Measurements from ENCODE around the gene APOA5.

GRCh38 chr11:116786966-116787365 is 4.7 kb downstream of the APOA5 start:
- TF ChIP-seq POLR2A (IDR thresholded peaks at IDR 0.05): no peak
- TF ChIP-seq, protein P1, sequence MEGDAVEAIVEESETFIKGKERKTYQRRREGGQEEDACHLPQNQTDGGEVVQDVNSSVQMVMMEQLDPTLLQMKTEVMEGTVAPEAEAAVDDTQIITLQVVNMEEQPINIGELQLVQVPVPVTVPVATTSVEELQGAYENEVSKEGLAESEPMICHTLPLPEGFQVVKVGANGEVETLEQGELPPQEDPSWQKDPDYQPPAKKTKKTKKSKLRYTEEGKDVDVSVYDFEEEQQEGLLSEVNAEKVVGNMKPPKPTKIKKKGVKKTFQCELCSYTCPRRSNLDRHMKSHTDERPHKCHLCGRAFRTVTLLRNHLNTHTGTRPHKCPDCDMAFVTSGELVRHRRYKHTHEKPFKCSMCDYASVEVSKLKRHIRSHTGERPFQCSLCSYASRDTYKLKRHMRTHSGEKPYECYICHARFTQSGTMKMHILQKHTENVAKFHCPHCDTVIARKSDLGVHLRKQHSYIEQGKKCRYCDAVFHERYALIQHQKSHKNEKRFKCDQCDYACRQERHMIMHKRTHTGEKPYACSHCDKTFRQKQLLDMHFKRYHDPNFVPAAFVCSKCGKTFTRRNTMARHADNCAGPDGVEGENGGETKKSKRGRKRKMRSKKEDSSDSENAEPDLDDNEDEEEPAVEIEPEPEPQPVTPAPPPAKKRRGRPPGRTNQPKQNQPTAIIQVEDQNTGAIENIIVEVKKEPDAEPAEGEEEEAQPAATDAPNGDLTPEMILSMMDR (IDR thresholded peaks at IDR 0.05): no peak

All from esophagus squamous epithelium (tissue), 4 donors.